ENCODE measurements around the gene LRRN3.

DNA sequence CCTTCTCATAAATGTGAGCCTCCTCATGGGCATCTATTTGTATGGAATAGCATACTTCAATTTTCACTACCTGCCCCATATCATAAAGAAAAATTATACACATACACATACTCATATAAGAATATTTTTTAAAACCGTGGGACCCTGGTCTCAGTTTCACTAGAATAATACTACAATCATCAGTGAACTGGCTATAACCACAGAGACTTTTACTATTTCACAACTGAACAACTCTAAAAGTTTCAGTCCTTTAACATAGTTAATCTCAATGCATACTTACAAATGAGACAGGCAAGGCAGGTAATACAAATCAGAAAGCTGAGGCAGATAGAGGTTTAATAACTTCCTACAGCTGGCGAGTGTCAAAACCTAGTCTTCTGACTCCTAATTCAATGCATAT is 83.1 kb downstream of the LRRN3 start:
- TF ChIP-seq, protein P1, sequence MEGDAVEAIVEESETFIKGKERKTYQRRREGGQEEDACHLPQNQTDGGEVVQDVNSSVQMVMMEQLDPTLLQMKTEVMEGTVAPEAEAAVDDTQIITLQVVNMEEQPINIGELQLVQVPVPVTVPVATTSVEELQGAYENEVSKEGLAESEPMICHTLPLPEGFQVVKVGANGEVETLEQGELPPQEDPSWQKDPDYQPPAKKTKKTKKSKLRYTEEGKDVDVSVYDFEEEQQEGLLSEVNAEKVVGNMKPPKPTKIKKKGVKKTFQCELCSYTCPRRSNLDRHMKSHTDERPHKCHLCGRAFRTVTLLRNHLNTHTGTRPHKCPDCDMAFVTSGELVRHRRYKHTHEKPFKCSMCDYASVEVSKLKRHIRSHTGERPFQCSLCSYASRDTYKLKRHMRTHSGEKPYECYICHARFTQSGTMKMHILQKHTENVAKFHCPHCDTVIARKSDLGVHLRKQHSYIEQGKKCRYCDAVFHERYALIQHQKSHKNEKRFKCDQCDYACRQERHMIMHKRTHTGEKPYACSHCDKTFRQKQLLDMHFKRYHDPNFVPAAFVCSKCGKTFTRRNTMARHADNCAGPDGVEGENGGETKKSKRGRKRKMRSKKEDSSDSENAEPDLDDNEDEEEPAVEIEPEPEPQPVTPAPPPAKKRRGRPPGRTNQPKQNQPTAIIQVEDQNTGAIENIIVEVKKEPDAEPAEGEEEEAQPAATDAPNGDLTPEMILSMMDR (conservative IDR thresholded peaks at IDR 0.05; ENCODE audit: low read depth in 2 of 2), result no peak
- TF ChIP-seq EZH2 (IDR thresholded peaks at IDR 0.05; ENCODE audit: low read depth, unreplicated experiment) (no peak), EZH2phosphoT487 (IDR thresholded peaks at IDR 0.05; ENCODE audit: unreplicated experiment) (no peak), POLR2AphosphoS5 (IDR thresholded peaks at IDR 0.05; ENCODE audit: low read depth) (no peak)
- TF ChIP-seq, protein P2, sequence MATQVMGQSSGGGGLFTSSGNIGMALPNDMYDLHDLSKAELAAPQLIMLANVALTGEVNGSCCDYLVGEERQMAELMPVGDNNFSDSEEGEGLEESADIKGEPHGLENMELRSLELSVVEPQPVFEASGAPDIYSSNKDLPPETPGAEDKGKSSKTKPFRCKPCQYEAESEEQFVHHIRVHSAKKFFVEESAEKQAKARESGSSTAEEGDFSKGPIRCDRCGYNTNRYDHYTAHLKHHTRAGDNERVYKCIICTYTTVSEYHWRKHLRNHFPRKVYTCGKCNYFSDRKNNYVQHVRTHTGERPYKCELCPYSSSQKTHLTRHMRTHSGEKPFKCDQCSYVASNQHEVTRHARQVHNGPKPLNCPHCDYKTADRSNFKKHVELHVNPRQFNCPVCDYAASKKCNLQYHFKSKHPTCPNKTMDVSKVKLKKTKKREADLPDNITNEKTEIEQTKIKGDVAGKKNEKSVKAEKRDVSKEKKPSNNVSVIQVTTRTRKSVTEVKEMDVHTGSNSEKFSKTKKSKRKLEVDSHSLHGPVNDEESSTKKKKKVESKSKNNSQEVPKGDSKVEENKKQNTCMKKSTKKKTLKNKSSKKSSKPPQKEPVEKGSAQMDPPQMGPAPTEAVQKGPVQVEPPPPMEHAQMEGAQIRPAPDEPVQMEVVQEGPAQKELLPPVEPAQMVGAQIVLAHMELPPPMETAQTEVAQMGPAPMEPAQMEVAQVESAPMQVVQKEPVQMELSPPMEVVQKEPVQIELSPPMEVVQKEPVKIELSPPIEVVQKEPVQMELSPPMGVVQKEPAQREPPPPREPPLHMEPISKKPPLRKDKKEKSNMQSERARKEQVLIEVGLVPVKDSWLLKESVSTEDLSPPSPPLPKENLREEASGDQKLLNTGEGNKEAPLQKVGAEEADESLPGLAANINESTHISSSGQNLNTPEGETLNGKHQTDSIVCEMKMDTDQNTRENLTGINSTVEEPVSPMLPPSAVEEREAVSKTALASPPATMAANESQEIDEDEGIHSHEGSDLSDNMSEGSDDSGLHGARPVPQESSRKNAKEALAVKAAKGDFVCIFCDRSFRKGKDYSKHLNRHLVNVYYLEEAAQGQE (IDR thresholded peaks at IDR 0.05; ENCODE audit: unreplicated experiment), result no peak

All from GM23338 (cell line).